Activated CD4-positive, alpha-beta T cell treated with anti-CD3 and anti-CD28 coated beads for 36 hours (primary cell): ENCODE data around the gene HNRNPM. TPM values are rescaled to one million over a fixed set of nuclear protein-coding genes. Genes with fewer than 3 reads are reported as not detected.

Experiments
- ATAC-seq: fragments of 200-7000 bp; cut with Tn5 transposase; one replicate; pipeline ENCODE4 v1.10.0; 2021; ENCODE audit warnings: mild to moderate bottlenecking, moderate library complexity
- CTCF ChIA-PET: fragments of 350-600 bp; sonication (Branson Sonifier 250); formaldehyde crosslinking; loops from one replicate; lab custom pipeline; 2021; ENCODE audit warnings: antibody characterized with exemption; lab: Charles Lee
- POLR2A ChIA-PET: fragments of 350-600 bp; sonication (Branson Sonifier 250); formaldehyde crosslinking; loops from one replicate; lab custom pipeline; 2021; ENCODE audit warnings: antibody characterized with exemption, inconsistent platforms; lab: Charles Lee
- DNase-seq: peaks from one replicate; pipeline ENCODE4 v3.0.0-alpha.2; 2020
- H3K27ac Mint-ChIP-seq: one replicate; pipeline ENCODE4 v1.8.0; 2021; ENCODE audit warnings: mixed read lengths
- H3K27me3 Mint-ChIP-seq: one replicate; pipeline ENCODE4 v1.8.0; 2021; ENCODE audit warnings: mixed read lengths
- H3K36me3 Mint-ChIP-seq: one replicate; pipeline ENCODE4 v1.8.0; 2021; ENCODE audit warnings: low read depth, mixed read lengths
- H3K4me1 Mint-ChIP-seq: one replicate; pipeline ENCODE4 v1.8.0; 2021; ENCODE audit warnings: mixed read lengths
- H3K4me3 Mint-ChIP-seq: one replicate; pipeline ENCODE4 v1.8.0; 2021; ENCODE audit warnings: mild to moderate bottlenecking, moderate library complexity, mixed read lengths
- H3K9me3 Mint-ChIP-seq: one replicate; pipeline ENCODE4 v1.8.0; 2021; ENCODE audit warnings: low read depth, mixed read lengths
- intact Hi-C, 2 experiments: fragments of 100-400 bp; cut with DNase I in 1 of 2; cut with micrococcal nuclease in 1 of 2; formaldehyde crosslinking; loops; one replicate each; pipeline versions ENCODE4 v1.14.2 to v1.15.1; 2022 to 2024; cut with DNase I, micrococcal nuclease
- total RNA-seq, 2 experiments: library from RNA; stranded (reverse); gene quantifications; one replicate each; pipeline ENCODE4 v1.2.3, GENCODE V29; 2021

Gene HNRNPM
- total RNA-seq, 2 experiments from 2014 or later: 250 to 304 TPM

DNA sequence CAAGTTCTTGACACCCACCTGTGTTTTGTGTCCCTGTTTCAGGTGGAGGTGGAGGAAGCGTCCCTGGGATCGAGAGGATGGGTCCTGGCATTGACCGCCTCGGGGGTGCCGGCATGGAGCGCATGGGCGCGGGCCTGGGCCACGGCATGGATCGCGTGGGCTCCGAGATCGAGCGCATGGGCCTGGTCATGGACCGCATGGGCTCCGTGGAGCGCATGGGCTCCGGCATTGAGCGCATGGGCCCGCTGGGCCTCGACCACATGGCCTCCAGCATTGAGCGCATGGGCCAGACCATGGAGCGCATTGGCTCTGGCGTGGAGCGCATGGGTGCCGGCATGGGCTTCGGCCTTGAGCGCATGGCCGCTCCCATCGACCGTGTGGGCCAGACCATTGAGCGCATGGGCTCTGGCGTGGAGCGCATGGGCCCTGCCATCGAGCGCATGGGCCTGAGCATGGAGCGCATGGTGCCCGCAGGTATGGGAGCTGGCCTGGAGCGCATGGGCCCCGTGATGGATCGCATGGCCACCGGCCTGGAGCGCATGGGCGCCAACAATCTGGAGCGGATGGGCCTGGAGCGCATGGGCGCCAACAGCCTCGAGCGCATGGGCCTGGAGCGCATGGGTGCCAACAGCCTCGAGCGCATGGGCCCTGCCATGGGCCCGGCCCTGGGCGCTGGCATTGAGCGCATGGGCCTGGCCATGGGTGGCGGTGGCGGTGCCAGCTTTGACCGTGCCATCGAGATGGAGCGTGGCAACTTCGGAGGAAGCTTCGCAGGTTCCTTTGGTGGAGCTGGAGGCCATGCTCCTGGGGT is 41.0 kb downstream of the HNRNPM start:
- POLR2A ChIA-PET: interaction anchor here (0.6 kb wide), 2 partner anchors 52 to 794 kb away, joined by 3 read pairs; no protein-coding TSS in a partner anchor

DNA sequence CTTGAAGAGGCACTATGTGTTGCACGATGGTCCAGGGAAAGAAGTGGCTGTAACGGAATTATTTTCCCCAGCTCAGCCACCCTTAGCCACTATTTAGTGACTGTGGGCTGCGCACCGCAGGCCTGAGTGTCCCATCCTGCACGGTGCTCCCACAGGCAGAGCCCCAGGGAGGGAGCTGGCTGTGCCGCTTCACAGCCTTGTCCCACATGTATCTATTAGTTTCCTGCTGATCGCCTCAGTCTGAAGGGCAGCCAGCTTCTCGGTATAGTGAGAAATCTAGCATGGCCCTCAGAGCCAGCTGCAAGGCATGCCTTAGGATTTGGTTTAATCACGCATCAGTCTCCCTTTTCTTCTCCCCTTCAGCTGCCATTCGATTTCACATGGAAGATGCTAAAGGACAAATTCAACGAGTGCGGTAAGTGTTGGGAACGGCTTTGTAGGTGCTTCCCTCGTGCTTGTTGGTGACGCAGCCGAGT is 41.9 kb downstream of the HNRNPM start:
- ChIA-PET POLR2A (interaction anchor here (0.5 to 0.8 kb wide), 5 partner anchors 27 to 793 kb away, joined by 3 to 8 read pairs (median 3); partner anchors contain the start of gene ZNF414), CTCF (interaction anchor here (0.6 to 1.7 kb wide), 9 partner anchors 17 to 145 kb away, joined by 3 to 10 read pairs (median 5); partner anchors contain the start of gene ZNF414)
- DNase-seq (no peak), ATAC-seq (no peak)
- H3K9me3 Mint-ChIP-seq: no peaks in the 10 kb centered on the region
- peaks cover 41% of the 10 kb centered on the region for H3K4me1 Mint-ChIP-seq
- intact Hi-C loops: loop anchor here in 1 of 2 experiments (1.0 to 2.0 kb wide), 2 partner anchors 27 to 42 kb away; partner anchors contain the start of gene HNRNPM
- H3K27me3 Mint-ChIP-seq: no peaks in the 10 kb centered on the region
- H3K4me3 Mint-ChIP-seq: no peak overlapping the region
- peak overlapping the region; percentile 95 for H3K27ac Mint-ChIP-seq
- peaks cover 63% of the 10 kb centered on the region for H3K36me3 Mint-ChIP-seq

More for the DNA sequence above, 41.0 kb downstream of the HNRNPM start:
- no peak for DNase-seq
- ATAC-seq: no peak
- no peaks in the 10 kb centered on the region for H3K9me3 Mint-ChIP-seq
- peaks cover 51% of the 10 kb centered on the region for H3K4me1 Mint-ChIP-seq
- intact Hi-C loops: loop anchor here in 1 of 2 experiments (2.0 kb wide), 1 partner anchor 41 kb away; the partner anchor contains the start of gene HNRNPM
- no peak overlapping the region for H3K4me3 Mint-ChIP-seq
- H3K27me3 Mint-ChIP-seq: no peaks in the 10 kb centered on the region
- H3K27ac Mint-ChIP-seq: peak overlapping the region; percentile 95
- CTCF ChIA-PET: interaction anchor here (0.6 to 1.7 kb wide), 3 partner anchors 20 to 145 kb away, joined by 3 to 10 read pairs (median 4); no protein-coding TSS in a partner anchor
- H3K36me3 Mint-ChIP-seq: peaks cover 71% of the 10 kb centered on the region

DNA sequence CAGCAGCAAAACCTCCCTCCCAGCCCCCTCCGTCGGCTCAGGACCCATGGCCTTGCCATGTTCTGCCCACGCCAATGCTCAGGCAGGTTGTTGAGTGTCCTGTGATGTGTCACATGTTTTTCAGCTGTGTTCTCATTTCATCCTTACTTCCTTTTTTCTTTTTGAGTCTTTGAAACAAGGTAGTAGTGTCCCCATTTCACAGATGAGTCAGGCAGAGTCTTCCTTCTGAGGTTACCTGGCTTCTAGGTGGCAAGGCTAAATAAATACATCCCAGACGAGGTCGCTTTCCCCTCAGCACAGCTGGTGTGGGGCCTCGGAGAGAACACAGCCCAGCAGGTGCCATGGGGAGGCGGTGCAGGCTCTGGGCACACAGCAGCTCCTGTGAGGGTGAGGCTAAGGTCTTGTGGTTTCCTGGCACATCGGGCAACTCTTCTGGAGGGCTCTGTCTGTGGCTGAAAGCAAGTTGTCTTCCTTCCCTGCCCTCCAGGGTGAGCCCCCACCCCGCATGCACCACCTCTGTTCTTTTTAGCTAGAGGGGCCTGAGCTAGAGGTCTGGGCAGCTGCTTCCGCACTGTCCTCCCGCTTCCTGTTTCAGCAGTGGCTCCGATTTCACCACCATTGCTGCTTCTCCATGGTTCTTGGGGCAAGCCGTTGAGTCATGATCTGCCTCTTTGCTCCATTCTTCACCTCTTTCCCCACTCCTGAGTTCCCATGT is 42.5 kb downstream of the HNRNPM start:
- H3K27me3 Mint-ChIP-seq: no peaks in the 10 kb centered on the region
- ChIA-PET POLR2A (interaction anchor here (0.5 to 1.2 kb wide), 4 partner anchors 9 to 264 kb away, joined by 3 to 8 read pairs (median 4); partner anchors contain the start of gene ZNF414), CTCF (interaction anchor here (0.5 to 1.7 kb wide), 11 partner anchors 14 to 154 kb away, joined by 3 to 10 read pairs (median 4); partner anchors contain the start of genes PRAM1 and ZNF414)
- H3K4me3 Mint-ChIP-seq: no peak overlapping the region
- intact Hi-C loops: loop anchor here in 1 of 2 experiments (1.0 to 2.0 kb wide), 2 partner anchors 26 to 42 kb away; partner anchors contain the start of gene HNRNPM
- peaks cover 63% of the 10 kb centered on the region for H3K36me3 Mint-ChIP-seq
- peak overlapping the region; percentile 95 for H3K27ac Mint-ChIP-seq
- peaks cover 38% of the 10 kb centered on the region for H3K4me1 Mint-ChIP-seq
- no peaks in the 10 kb centered on the region for H3K9me3 Mint-ChIP-seq
- peak; percentile 85 for DNase-seq
- ATAC-seq: peak; percentile 90

DNA sequence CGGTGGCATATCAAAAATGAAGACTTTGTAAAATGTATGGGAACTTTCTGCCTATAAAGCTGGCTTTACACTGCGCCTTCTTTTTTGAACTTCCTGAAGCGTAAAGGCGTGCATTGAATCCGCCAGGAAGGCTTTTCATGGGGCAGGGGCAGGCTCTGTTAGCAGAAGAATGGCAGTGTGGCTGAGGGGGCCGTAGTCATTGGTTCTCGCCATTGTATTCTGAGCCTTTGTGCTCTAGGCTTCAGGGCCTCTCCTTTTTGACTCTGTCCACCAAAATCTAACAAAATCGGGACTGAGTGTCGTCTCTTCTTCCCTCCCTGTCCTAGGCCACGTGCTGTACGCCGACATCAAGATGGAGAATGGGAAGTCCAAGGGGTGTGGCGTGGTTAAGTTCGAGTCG is 43.6 kb downstream of the HNRNPM start:
- POLR2A ChIA-PET: no interaction called here

DNA sequence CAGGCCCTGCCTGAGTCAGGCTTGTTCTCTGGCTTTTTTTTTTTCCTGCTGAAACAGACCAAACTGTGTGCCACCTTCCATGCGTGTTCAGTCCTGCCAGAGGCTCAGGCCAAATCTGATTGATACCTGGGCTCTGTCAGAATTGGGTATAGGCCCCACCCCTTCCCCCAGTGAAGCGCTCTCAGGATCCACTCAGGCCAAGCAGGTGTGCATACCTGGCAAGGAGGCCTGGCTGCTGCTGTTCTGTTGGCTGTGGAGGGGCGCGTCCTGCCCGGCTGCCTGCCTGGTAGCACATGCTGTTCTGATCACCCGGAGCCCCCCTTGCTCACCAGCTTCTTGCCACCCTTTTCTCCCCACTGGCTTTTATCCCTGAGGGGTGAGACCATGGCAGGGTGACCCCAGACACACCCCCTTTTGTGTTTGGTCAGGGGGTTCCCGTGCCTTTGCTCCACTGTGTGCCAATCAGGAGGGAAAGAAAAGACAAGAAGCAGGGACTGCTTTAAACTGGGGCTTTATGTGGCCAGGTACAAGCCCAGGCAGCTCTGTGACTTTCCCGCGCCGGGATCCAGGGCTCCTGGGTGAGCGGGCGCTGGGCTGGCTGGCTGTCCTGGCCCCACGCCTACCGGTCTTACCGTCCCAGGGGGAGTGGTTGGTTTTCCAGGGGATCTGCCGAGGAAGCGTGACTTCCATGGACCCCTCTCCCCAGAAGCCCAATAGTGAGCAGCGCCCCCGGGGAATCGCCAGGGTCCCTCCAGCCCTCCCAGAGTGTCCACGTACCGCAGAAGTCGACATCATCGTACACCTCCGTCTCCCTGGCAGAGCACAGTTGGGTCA is 45.0 kb downstream of the HNRNPM start:
- no peak for ATAC-seq
- Mint-ChIP-seq H3K27ac (peak overlapping the region; percentile 25), H3K4me3 (no peak overlapping the region), H3K36me3 (peaks cover 43% of the 10 kb centered on the region), H3K4me1 (peaks cover 39% of the 10 kb centered on the region), H3K9me3 (no peaks in the 10 kb centered on the region), H3K27me3 (no peaks in the 10 kb centered on the region)
- intact Hi-C loops: no loop called here
- POLR2A ChIA-PET: no interaction called here
- CTCF ChIA-PET: interaction anchor here (1.2 kb wide), 1 partner anchor 76 kb away, joined by 3 read pairs; the partner anchor contains the start of gene MARCHF2
- no peak for DNase-seq

More for the DNA sequence above, 43.6 kb downstream of the HNRNPM start:
- CTCF ChIA-PET: interaction anchor here (0.5 to 1.7 kb wide), 3 partner anchors 32 to 135 kb away, joined by 3 to 10 read pairs (median 3); no protein-coding TSS in a partner anchor
- Mint-ChIP-seq H3K36me3 (peaks cover 56% of the 10 kb centered on the region), H3K9me3 (no peaks in the 10 kb centered on the region), H3K27me3 (no peaks in the 10 kb centered on the region), H3K4me3 (no peak overlapping the region), H3K4me1 (peaks cover 32% of the 10 kb centered on the region), H3K27ac (peak overlapping the region; percentile 95)
- ATAC-seq (no peak), DNase-seq (no peak)
- intact Hi-C loops: no loop called here

DNA sequence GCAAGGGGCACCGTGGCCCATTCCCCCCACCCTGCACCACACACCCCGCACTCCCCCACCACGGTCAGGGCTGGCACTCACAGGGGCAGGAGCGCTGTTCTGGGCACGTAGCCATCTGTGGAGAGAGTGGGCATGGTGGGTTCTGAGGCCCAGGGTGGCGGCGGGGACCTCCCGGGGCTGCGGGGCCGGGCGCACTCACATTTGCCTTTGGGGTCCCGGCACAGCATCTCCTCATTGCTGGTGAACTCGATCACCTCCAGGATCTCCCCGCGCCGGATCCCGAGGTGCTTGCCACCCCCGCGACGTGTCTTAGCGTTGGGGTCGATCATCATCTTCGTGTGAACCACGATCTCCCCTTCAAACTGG is 45.6 kb downstream of the HNRNPM start:
- intact Hi-C loops: no loop called here
- Mint-ChIP-seq H3K27ac (no peak overlapping the region), H3K36me3 (peaks cover 37% of the 10 kb centered on the region), H3K27me3 (no peaks in the 10 kb centered on the region), H3K4me3 (no peak overlapping the region), H3K9me3 (no peaks in the 10 kb centered on the region), H3K4me1 (peaks cover 36% of the 10 kb centered on the region)
- ChIA-PET POLR2A (no interaction called here), CTCF (no interaction called here)
- DNase-seq (no peak), ATAC-seq (no peak)

DNA sequence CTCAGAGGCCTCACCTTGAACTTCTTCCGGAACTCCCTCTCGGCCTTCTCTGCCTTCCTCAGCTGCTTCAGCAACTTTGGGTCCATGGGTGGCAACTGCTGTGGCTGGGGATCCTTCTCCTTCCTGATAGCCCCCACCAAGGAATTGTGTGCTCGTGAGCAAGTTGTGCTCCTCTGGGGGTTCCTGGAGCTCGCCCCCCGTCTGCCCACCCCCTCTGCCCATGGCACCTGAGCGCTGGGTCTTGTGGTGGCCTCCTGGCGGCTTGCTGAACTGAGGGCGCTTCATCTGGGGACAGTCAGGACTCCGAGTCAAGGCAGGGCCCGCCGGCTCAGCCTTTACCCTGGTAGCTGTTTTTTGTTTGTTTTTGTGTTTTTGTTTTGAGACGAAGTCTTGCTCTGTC is 46.1 kb downstream of the HNRNPM start:
- POLR2A ChIA-PET: no interaction called here
- Mint-ChIP-seq H3K27me3 (no peaks in the 10 kb centered on the region), H3K4me1 (peaks cover 33% of the 10 kb centered on the region)

DNA sequence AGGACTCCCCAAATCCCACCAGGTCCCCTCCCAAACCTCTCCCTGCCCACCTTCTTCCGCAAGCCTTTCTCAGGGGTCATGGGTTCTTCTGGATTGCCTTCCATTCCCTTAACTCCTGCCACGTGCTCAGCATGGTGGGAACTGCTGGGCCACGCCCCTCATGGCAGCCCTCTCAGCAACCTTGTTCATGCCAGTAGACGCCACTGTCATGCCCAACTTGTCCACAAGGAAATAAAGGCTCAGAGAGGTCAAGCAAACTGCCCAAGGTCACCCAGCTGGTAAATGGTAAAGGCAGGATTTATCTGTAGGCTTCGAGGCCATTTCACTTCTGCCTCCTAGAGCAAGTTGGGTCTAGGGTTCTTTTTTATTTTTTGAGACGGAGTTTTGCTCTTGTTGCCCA is 46.8 kb downstream of the HNRNPM start:
- Mint-ChIP-seq H3K36me3 (peaks cover 26% of the 10 kb centered on the region), H3K27me3 (no peaks in the 10 kb centered on the region), H3K4me1 (peaks cover 27% of the 10 kb centered on the region), H3K27ac (no peak overlapping the region), H3K9me3 (no peaks in the 10 kb centered on the region), H3K4me3 (no peak overlapping the region)
- ChIA-PET POLR2A (no interaction called here), CTCF (interaction anchor here (0.6 to 0.7 kb wide), 2 partner anchors 24 to 87 kb away, joined by 3 to 4 read pairs; no protein-coding TSS in a partner anchor)
- intact Hi-C loops: no loop called here
- ATAC-seq: no peak
- DNase-seq: no peak

More for the DNA sequence above, 46.1 kb downstream of the HNRNPM start:
- intact Hi-C loops: no loop called here
- Mint-ChIP-seq H3K9me3 (no peaks in the 10 kb centered on the region), H3K36me3 (peaks cover 32% of the 10 kb centered on the region), H3K4me3 (no peak overlapping the region), H3K27ac (no peak overlapping the region)
- CTCF ChIA-PET: no interaction called here
- ATAC-seq (no peak), DNase-seq (no peak)

DNA sequence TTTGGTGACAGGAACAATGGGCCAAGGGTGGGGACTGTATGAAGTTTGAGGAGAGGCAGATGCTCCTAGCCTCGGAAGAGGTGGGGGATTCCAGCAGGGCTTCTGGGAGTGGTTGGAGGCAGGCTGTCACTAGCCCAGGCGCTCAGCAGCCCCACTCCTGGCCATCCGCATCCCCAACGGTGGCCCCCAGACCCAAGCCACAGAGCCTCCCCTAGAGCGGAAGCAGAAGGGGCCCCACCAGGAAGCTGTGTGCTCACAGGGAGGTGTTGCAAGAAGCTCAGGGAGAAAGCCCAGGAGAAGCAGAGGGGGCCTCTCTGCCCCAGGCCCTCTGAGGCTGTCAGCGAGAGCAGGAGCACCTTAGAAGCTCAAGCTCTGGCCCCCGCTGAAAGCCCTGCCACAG is 49.4 kb downstream of the HNRNPM start:
- DNase-seq (peak; percentile 42), ATAC-seq (peak; percentile 72)
- H3K4me3 Mint-ChIP-seq: no peak overlapping the region
- no peaks in the 10 kb centered on the region for H3K9me3 Mint-ChIP-seq
- peaks cover 3% of the 10 kb centered on the region for H3K36me3 Mint-ChIP-seq
- peak overlapping the region; percentile 61 for H3K27ac Mint-ChIP-seq
- ChIA-PET CTCF (interaction anchor here (0.6 to 2.2 kb wide), 7 partner anchors 11 to 1957 kb away, joined by 3 to 8 read pairs (median 3); no protein-coding TSS in a partner anchor), POLR2A (interaction anchor here (0.6 to 1.0 kb wide), 4 partner anchors 12 to 131 kb away, joined by 4 to 5 read pairs (median 4); no protein-coding TSS in a partner anchor)
- intact Hi-C loops: no loop called here
- H3K4me1 Mint-ChIP-seq: peaks cover 11% of the 10 kb centered on the region
- H3K27me3 Mint-ChIP-seq: no peaks in the 10 kb centered on the region

DNA sequence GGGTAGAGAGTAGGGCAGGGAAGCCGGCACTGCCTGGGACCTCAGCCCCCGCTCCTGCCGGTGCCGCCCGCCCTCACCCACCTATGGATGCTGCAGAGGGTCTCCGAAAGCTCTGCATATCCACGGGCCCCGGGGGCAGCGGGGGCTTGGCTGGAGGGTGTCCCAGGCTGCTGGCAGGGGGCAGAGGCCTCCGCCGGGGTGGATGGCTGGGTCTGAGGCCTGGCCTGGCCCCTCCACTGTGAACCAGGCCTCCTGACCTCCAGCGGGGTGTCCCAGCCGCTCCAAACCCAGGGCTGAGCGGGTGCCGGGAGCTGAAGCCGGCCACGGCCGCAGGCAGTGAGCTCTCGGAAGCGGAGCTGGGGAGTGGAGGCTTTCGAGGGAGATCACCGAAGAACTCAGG is 53.5 kb downstream of the HNRNPM start:
- no peak overlapping the region for H3K4me3 Mint-ChIP-seq
- no peak overlapping the region for H3K27ac Mint-ChIP-seq
- ATAC-seq (no peak), DNase-seq (no peak)
- intact Hi-C loops: no loop called here
- H3K4me1 Mint-ChIP-seq: peaks cover 22% of the 10 kb centered on the region
- no peaks in the 10 kb centered on the region for H3K9me3 Mint-ChIP-seq
- CTCF ChIA-PET: interaction anchor here (0.6 to 0.9 kb wide), 3 partner anchors 20 to 115 kb away, joined by 3 read pairs; no protein-coding TSS in a partner anchor
- POLR2A ChIA-PET: no interaction called here
- H3K36me3 Mint-ChIP-seq: no peaks in the 10 kb centered on the region
- no peaks in the 10 kb centered on the region for H3K27me3 Mint-ChIP-seq
